Spleen (tissue), 11 donors: ENCODE measurements around the gene ATRX. TPM values are rescaled to one million over a fixed set of nuclear protein-coding genes. Genes with fewer than 3 reads are reported as not detected.

Experiments
- DNase-seq: peaks from one replicate; pipeline ENCODE4 v3.0.0-alpha.2; 2020
- H3K27ac ChIP-seq, 8 donors: fragments of 200-600 bp; sonication (generic) in 7 of 8; 1 replicate in 4 of 8; 2 replicates in 4 of 8; pipeline versions ENCODE4 v1.5.0 to v1.8.0; 2016 to 2021; ENCODE audit warnings: inconsistent platforms in 4 of 8, mild to moderate bottlenecking in 4 of 8, moderate library complexity in 1 of 8
- H3K27me3 ChIP-seq, 7 donors: fragments of 200-600 bp; sonication (generic) in 6 of 7; replicated peaks in 1 of 7; 1 replicate in 4 of 7; 2 replicates in 3 of 7; pipeline versions ENCODE4 v1.5.0 to v1.8.0; 2016 to 2021; ENCODE audit warnings: inconsistent platforms in 3 of 7, mild to moderate bottlenecking in 1 of 7
- H3K36me3 ChIP-seq, 6 donors: fragments of 200-600 bp; sonication (generic) in 5 of 6; 1 replicate in 4 of 6; 2 replicates in 2 of 6; pipeline versions ENCODE4 v1.5.0 to v1.8.0; 2016 to 2021; ENCODE audit warnings: inconsistent platforms in 2 of 6
- H3K4me1 ChIP-seq, 6 donors: fragments of 200-600 bp; sonication (generic) in 5 of 6; 1 replicate in 3 of 6; 2 replicates in 3 of 6; pipeline versions ENCODE4 v1.5.0 to v1.8.0; 2016 to 2021; ENCODE audit warnings: inconsistent platforms in 3 of 6
- H3K4me3 ChIP-seq, 8 donors: fragments of 200-600 bp; sonication (generic) in 7 of 8; 1 replicate in 4 of 8; 2 replicates in 4 of 8; pipeline versions ENCODE4 v1.5.0 to v1.8.0; 2016 to 2021; ENCODE audit warnings: inconsistent platforms in 4 of 8, mild to moderate bottlenecking in 4 of 8, moderate library complexity in 2 of 8
- H3K9me3 ChIP-seq, 8 donors: fragments of 200-600 bp; sonication (generic) in 7 of 8; 1 replicate in 4 of 8; 2 replicates in 4 of 8; pipeline versions ENCODE4 v1.5.0 to v1.8.0; 2016 to 2021; ENCODE audit warnings: inconsistent platforms in 4 of 8
- POLR2A ChIP-seq, 3 donors: fragments of 450-650 bp; IDR thresholded peaks; one replicate each; pipeline ENCODE4 v1.5.1; 2017; ENCODE audit warnings: antibody characterized with exemption in 3 of 3, mild to moderate bottlenecking in 1 of 3
- POLR2AphosphoS5 ChIP-seq, 3 donors: sonication (generic); formaldehyde crosslinking; IDR thresholded peaks; one replicate each; pipeline ENCODE4 v1.5.1; 2017; ENCODE audit warnings: antibody characterized with exemption in 3 of 3
- WGBS, 5 donors: extraction: QIAGEN DNeasy Blood & Tissue Kit in 3 of 5; methylation state at CpG; one replicate each; pipeline versions ENCODE4 v1.1.5 to v1.1.7; 2013 to 2018; 5-methylcytosine and 5-hydroxymethylcytosine counted together
- intact Hi-C: fragments of 100-400 bp; cut with DNase I; formaldehyde crosslinking; loops from one replicate; pipeline ENCODE4 v1.15.0; 2023; ENCODE audit warnings: low total_unique reads
- polyA plus RNA-seq, 3 donors: library from polyadenylated mRNA; stranded (reverse); fragments of 200-250 nt; gene quantifications; one replicate each; pipeline ENCODE4 v1.2.1, GENCODE V29; 2013
- total RNA-seq, 7 donors: library from RNA; depleted of rRNA in 3 of 7; stranded (reverse); fragments of >200 nt in 3 of 7; fragmentation: NEBNext Ultra II Directional in 4 of 7; extraction: Animal tissue kit (Norgen Biotek cat#: 25700) in 4 of 7; gene quantifications; one replicate each; pipeline versions ENCODE4 v1.1.0 to v1.2.1, GENCODE V29; 2016 to 2021
- TF ChIP-seq, protein P1 (sequence below), 11 experiments: fragments of 200-600 bp in 7 of 11; fragments of 450-650 bp in 4 of 11; sonication (generic) in 4 of 11; IDR thresholded peaks in 8 of 11; conservative IDR thresholded peaks in 3 of 11; 1 replicate in 7 of 11; 2 replicates in 4 of 11; pipeline versions ENCODE4 v1.4.0 to v1.8.0; 2016 to 2021; ENCODE audit warnings: antibody characterized with exemption in 11 of 11, inconsistent platforms in 4 of 11, mild to moderate bottlenecking in 1 of 11
- donor health status: healthy with polysubstance abuse.
- donor health status: DM: no; HTN: no; CAD: no; lungs with moderate emphysema.
- donor health status: DM: no; HTN: no; CAD: no.
- donor health status: Bipolar disorder and iron deficiency.
- donor health status: healthy.
- donor health status: DM: no; HTN: no; CAD: no.
- donor health status: DM: yes; HTN: yes; CAD: no.

ATRX gene
- total and polyA plus RNA-seq, 10 donors, result 8.2 to 150 (median 109) TPM

DNA sequence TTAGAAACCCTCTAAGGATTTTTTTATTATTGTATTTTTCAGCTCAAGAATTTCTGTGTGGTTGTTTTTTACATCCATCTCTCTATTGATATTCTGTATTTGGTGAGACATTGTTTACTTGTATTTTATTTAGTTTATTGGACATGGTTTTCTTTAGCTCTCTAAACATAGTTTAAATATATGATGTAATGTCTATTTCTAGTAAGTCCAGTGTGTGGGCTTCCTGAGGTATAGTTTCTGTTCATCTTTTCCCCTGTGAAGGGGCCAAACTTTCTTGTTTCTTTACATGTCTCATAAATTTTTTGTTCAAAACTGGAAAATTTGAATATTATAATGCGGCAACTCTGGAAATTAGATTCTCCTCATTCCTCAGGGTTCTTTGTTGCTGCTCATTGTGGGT, 28.2 kb upstream of the ATRX start:
- H3K36me3 ChIP-seq, result no peaks in the 10 kb centered on the region
- TF ChIP-seq, protein P1, sequence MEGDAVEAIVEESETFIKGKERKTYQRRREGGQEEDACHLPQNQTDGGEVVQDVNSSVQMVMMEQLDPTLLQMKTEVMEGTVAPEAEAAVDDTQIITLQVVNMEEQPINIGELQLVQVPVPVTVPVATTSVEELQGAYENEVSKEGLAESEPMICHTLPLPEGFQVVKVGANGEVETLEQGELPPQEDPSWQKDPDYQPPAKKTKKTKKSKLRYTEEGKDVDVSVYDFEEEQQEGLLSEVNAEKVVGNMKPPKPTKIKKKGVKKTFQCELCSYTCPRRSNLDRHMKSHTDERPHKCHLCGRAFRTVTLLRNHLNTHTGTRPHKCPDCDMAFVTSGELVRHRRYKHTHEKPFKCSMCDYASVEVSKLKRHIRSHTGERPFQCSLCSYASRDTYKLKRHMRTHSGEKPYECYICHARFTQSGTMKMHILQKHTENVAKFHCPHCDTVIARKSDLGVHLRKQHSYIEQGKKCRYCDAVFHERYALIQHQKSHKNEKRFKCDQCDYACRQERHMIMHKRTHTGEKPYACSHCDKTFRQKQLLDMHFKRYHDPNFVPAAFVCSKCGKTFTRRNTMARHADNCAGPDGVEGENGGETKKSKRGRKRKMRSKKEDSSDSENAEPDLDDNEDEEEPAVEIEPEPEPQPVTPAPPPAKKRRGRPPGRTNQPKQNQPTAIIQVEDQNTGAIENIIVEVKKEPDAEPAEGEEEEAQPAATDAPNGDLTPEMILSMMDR (IDR thresholded peaks at IDR 0.05 in 8 of 11, conservative IDR thresholded peaks at IDR 0.05 in 3 of 11), result no peak
- TF ChIP-seq POLR2AphosphoS5 (IDR thresholded peaks at IDR 0.05), result no peak
- TF ChIP-seq POLR2A (IDR thresholded peaks at IDR 0.05), result no peak
- 89 to 100% (median 93%) methylated on average over 1 of the region's 1 CpG for WGBS, 5 donors
- H3K27ac ChIP-seq, result no peak overlapping the region
- no peaks in the 10 kb centered on the region for H3K4me1 ChIP-seq
- DNase-seq, result no peak
- H3K4me3 ChIP-seq, result no peak overlapping the region
- H3K9me3 ChIP-seq, result peaks cover 0 to 9% (median 0%) of the 10 kb centered on the region in 8 donors
- peaks cover 0 to 4% (median 0%) of the 10 kb centered on the region in 7 donors for H3K27me3 ChIP-seq
- intact Hi-C loops, result no loop called here

DNA sequence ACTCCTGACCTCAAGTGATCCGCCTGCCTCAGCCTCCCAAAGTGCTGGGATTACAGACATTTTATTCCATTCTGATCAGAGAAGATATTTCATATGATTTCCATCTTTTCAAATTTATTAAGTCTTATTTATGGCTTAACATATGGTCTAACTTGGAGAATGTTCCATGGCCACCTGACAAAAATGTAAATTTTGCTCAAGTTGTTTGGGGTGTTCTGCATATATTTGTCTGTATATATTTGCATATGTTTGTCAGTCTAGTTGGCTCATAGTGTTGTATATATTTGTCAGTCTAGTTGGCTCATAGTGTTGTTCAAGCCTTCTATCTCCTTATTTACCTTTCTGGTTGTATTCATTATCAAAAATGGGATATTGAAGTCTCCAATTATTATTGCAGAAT, 16.2 kb upstream of the ATRX start:
- no peak for DNase-seq
- intact Hi-C loops, result no loop called here
- Histone ChIP-seq H3K4me3 (no peak overlapping the region), H3K4me1 (no peaks in the 10 kb centered on the region), H3K27ac (no peak overlapping the region), H3K27me3 (no peaks in the 10 kb centered on the region), H3K9me3 (peaks cover 0 to 5% (median 0%) of the 10 kb centered on the region in 8 donors), H3K36me3 (no peaks in the 10 kb centered on the region)
- TF ChIP-seq POLR2AphosphoS5 (IDR thresholded peaks at IDR 0.05) (no peak), POLR2A (IDR thresholded peaks at IDR 0.05) (no peak)
- TF ChIP-seq, protein P1 (IDR thresholded peaks at IDR 0.05 in 8 of 11, conservative IDR thresholded peaks at IDR 0.05 in 3 of 11), result no peak
- 61 to 100% (median 93%) methylated on average over 1 of the region's 1 CpG for WGBS, 5 donors

DNA sequence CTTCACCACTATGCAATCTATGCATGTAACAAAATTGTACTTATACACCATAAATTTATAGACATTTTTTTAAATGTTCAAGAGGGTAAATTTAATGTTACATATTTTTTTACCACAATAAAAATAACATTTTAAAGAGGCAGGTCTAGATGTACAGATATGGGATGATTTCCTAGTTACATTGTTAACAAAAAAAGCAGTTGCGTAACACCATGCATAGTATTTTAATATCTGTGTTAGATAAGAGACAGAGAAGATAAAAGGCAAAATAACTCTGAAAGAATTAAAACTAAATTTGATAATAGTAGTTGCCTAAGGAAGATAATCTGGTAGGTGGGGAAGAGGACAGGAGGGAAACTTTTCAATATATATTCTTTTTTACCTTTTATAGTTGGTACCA, 9.1 kb upstream of the ATRX start:
- Histone ChIP-seq H3K4me3 (no peak overlapping the region), H3K9me3 (no peaks in the 10 kb centered on the region), H3K4me1 (no peaks in the 10 kb centered on the region), H3K27ac (no peak overlapping the region), H3K36me3 (no peaks in the 10 kb centered on the region), H3K27me3 (no peaks in the 10 kb centered on the region)
- intact Hi-C loops, result no loop called here
- 93 to 100% (median 100%) methylated on average over 1 of the region's 1 CpG for WGBS, 5 donors
- no peak for DNase-seq
- TF ChIP-seq POLR2A (IDR thresholded peaks at IDR 0.05) (no peak), POLR2AphosphoS5 (IDR thresholded peaks at IDR 0.05) (no peak)
- TF ChIP-seq, protein P1 (IDR thresholded peaks at IDR 0.05 in 8 of 11, conservative IDR thresholded peaks at IDR 0.05 in 3 of 11), result no peak

DNA sequence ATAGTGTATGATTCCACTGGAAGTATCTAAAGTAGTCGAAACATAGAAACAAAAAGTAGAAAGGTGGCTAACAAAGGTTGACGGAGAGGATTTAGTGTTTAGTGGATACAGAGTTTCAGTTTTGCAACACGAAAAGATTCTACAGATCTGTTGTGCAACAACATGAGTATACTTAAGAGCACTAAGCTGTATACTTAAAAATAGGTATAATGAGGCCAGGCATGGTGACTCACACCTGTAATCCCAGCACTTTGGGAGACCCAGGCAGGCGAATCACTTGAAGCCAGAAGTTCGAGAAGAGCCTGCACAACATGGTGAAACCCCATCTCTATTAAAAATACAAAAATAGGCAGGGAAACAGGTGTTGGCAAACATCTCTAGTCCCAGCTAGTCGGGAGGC, 7.9 kb upstream of the ATRX start:
- intact Hi-C loops, result no loop called here
- Histone ChIP-seq H3K9me3 (no peaks in the 10 kb centered on the region), H3K4me3 (no peak overlapping the region), H3K27me3 (no peaks in the 10 kb centered on the region), H3K27ac (no peak overlapping the region), H3K36me3 (no peaks in the 10 kb centered on the region), H3K4me1 (no peaks in the 10 kb centered on the region)
- WGBS, 5 donors, result 84 to 100% (median 88%) methylated on average over 6 of the region's 6 CpGs
- no peak for TF ChIP-seq POLR2AphosphoS5 (IDR thresholded peaks at IDR 0.05)
- TF ChIP-seq, protein P1 (IDR thresholded peaks at IDR 0.05 in 8 of 11, conservative IDR thresholded peaks at IDR 0.05 in 3 of 11), result no peak
- TF ChIP-seq POLR2A (IDR thresholded peaks at IDR 0.05), result no peak
- DNase-seq, result no peak
